ENCODE results near the gene KCND2. TPM values are rescaled to one million over a fixed set of nuclear protein-coding genes. Genes with fewer than 3 reads are reported as not detected.

Gene KCND2
- total and polyA plus RNA-seq, 2 donors from 2014 or later = 0.19 TPM; not detected in 1

GRCh38 chr7:120588416-120588815, 315.4 kb downstream of the KCND2 start:
- Histone ChIP-seq H3K4me3 (ENCODE audit: low read length in 3 of 3) (no peak overlapping the region), H3K27ac (ENCODE audit: low read depth in 2 of 2, low read length in 2 of 2) (no peak overlapping the region), H3K9me3 (ENCODE audit: control insufficient read depth in 2 of 3, insufficient read depth in 1 of 3, low read length in 3 of 3) (no peaks in the 10 kb centered on the region), H3K9ac (ENCODE audit: low read length in 3 of 3) (no peak overlapping the region), H3K4me1 (ENCODE audit: control insufficient read depth in 2 of 3, insufficient read depth in 2 of 3, low read depth in 1 of 3, low read length in 3 of 3) (peaks cover 0 to 3% (median 0%) of the 10 kb centered on the region in 3 donors), H3K27me3 (ENCODE audit: control insufficient read depth, insufficient read depth, low read length) (no peaks in the 10 kb centered on the region), H3K36me3 (ENCODE audit: control insufficient read depth in 2 of 3, insufficient read depth in 3 of 3, low read length in 3 of 3) (no peaks in the 10 kb centered on the region)
- TF ChIP-seq, protein P1, sequence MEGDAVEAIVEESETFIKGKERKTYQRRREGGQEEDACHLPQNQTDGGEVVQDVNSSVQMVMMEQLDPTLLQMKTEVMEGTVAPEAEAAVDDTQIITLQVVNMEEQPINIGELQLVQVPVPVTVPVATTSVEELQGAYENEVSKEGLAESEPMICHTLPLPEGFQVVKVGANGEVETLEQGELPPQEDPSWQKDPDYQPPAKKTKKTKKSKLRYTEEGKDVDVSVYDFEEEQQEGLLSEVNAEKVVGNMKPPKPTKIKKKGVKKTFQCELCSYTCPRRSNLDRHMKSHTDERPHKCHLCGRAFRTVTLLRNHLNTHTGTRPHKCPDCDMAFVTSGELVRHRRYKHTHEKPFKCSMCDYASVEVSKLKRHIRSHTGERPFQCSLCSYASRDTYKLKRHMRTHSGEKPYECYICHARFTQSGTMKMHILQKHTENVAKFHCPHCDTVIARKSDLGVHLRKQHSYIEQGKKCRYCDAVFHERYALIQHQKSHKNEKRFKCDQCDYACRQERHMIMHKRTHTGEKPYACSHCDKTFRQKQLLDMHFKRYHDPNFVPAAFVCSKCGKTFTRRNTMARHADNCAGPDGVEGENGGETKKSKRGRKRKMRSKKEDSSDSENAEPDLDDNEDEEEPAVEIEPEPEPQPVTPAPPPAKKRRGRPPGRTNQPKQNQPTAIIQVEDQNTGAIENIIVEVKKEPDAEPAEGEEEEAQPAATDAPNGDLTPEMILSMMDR (IDR thresholded peaks at IDR 0.05; ENCODE audit: borderline replicate concordance, extremely low read depth, insufficient read depth) = no peak
- no peak for FAIRE-seq
- intact Hi-C loops (cut with DNase I) = no loop called here
- peak in 4 of 5 donors; percentile 34 to 83 (median 72) for DNase-seq

DNA sequence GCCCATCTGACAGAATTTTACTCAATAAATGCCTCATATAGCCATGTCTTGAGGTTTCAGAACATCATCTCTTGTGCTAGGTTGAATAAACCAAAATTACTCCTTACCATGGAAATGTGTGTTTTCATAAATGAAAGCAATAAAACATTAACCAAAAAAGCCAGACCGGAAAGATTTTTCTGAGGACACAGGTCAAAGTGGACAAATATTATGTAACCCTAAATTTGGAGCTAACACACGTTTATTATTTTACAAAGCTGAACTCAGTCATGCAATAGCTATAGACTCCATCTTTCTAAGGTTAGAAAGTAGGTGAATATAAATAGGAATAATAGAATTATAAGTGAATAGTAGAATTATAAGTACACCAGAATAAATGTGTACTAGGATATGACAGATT, 315.9 kb downstream of the KCND2 start:
- FAIRE-seq = no peak
- intact Hi-C loops (cut with DNase I) = no loop called here

GRCh38 chr7:120600607-120601006, 327.6 kb downstream of the KCND2 start:
- DNase-seq = no peak
- FAIRE-seq = peak; percentile 63

More for the DNA sequence above, 315.9 kb downstream of the KCND2 start:
- Histone ChIP-seq H3K9me3 (ENCODE audit: control insufficient read depth in 2 of 3, insufficient read depth in 1 of 3, low read length in 3 of 3) (no peaks in the 10 kb centered on the region), H3K27me3 (ENCODE audit: control insufficient read depth, insufficient read depth, low read length) (no peaks in the 10 kb centered on the region), H3K9ac (ENCODE audit: low read length in 3 of 3) (no peak overlapping the region), H3K4me3 (ENCODE audit: low read length in 3 of 3) (no peak overlapping the region), H3K27ac (ENCODE audit: low read depth in 2 of 2, low read length in 2 of 2) (no peak overlapping the region), H3K4me1 (ENCODE audit: control insufficient read depth in 2 of 3, insufficient read depth in 2 of 3, low read depth in 1 of 3, low read length in 3 of 3) (peaks cover 0 to 3% (median 0%) of the 10 kb centered on the region in 3 donors), H3K36me3 (ENCODE audit: control insufficient read depth in 2 of 3, insufficient read depth in 3 of 3, low read length in 3 of 3) (no peaks in the 10 kb centered on the region)
- TF ChIP-seq, protein P1 (IDR thresholded peaks at IDR 0.05; ENCODE audit: borderline replicate concordance, extremely low read depth, insufficient read depth) = no peak
- DNase-seq = no peak

More at GRCh38 chr7:120600607-120601006, 327.6 kb downstream of the KCND2 start:
- Histone ChIP-seq H3K4me1 (ENCODE audit: control insufficient read depth in 2 of 3, insufficient read depth in 2 of 3, low read depth in 1 of 3, low read length in 3 of 3) (no peaks in the 10 kb centered on the region), H3K36me3 (ENCODE audit: control insufficient read depth in 2 of 3, insufficient read depth in 3 of 3, low read length in 3 of 3) (no peaks in the 10 kb centered on the region), H3K9ac (ENCODE audit: low read length in 3 of 3) (no peak overlapping the region), H3K27me3 (ENCODE audit: control insufficient read depth, insufficient read depth, low read length) (no peaks in the 10 kb centered on the region), H3K9me3 (ENCODE audit: control insufficient read depth in 2 of 3, insufficient read depth in 1 of 3, low read length in 3 of 3) (no peaks in the 10 kb centered on the region), H3K4me3 (ENCODE audit: low read length in 3 of 3) (no peak overlapping the region), H3K27ac (ENCODE audit: low read depth in 2 of 2, low read length in 2 of 2) (no peak overlapping the region)
- TF ChIP-seq, protein P1 (IDR thresholded peaks at IDR 0.05; ENCODE audit: borderline replicate concordance, extremely low read depth, insufficient read depth) = no peak
- intact Hi-C loops (cut with DNase I) = no loop called here
